Nephron (organoid): Measurements from ENCODE around the gene TMEM214.

Experiments
- H3K27ac Mint-ChIP-seq, 3 experiments: 2 replicates each; pipeline ENCODE4 v1.8.0; 2020; ENCODE audit warnings: mixed read lengths in 3 of 3, mild to moderate bottlenecking in 2 of 3, moderate library complexity in 1 of 3
- H3K27me3 Mint-ChIP-seq: 2 replicates; pipeline ENCODE4 v1.8.0; 2021; ENCODE audit warnings: low read depth, mild to moderate bottlenecking, moderate library complexity, mixed read lengths
- H3K36me3 Mint-ChIP-seq: 2 replicates; pipeline ENCODE4 v1.8.0; 2020; ENCODE audit warnings: low read depth, mixed read lengths
- H3K4me1 Mint-ChIP-seq: 2 replicates; pipeline ENCODE4 v1.8.0; 2020; ENCODE audit warnings: mixed read lengths
- H3K4me3 Mint-ChIP-seq, 3 experiments: 2 replicates each; pipeline ENCODE4 v1.8.0; 2020; ENCODE audit warnings: mild to moderate bottlenecking in 3 of 3, mixed read lengths in 3 of 3, moderate library complexity in 2 of 3
- H3K9me3 Mint-ChIP-seq: 2 replicates; pipeline ENCODE4 v1.8.0; 2020; ENCODE audit warnings: mixed read lengths
- CTCF ChIP-seq, 3 experiments: fragments of 200-600 bp; sonication (generic); IDR thresholded peaks; one replicate each; pipeline ENCODE4 v1.5.0; 2021; ENCODE audit warnings: antibody characterized with exemption in 3 of 3; ENCODE audit not compliant: unreplicated experiment in 3 of 3

The TMEM214 gene

GRCh38 chr2:27007416-27008374 lies 25.1 kb upstream of the TMEM214 start:
- TF ChIP-seq CTCF (IDR thresholded peaks at IDR 0.05; ENCODE audit: unreplicated experiment in 3 of 3) = no peak
- H3K9me3 Mint-ChIP-seq = no peaks in the 10 kb centered on the region
- H3K36me3 Mint-ChIP-seq = peaks cover 3% of the 10 kb centered on the region
- H3K27me3 Mint-ChIP-seq = no peaks in the 10 kb centered on the region
- H3K4me1 Mint-ChIP-seq = no peaks in the 10 kb centered on the region
- H3K27ac Mint-ChIP-seq = no peak overlapping the region
- no peak overlapping the region for H3K4me3 Mint-ChIP-seq

DNA sequence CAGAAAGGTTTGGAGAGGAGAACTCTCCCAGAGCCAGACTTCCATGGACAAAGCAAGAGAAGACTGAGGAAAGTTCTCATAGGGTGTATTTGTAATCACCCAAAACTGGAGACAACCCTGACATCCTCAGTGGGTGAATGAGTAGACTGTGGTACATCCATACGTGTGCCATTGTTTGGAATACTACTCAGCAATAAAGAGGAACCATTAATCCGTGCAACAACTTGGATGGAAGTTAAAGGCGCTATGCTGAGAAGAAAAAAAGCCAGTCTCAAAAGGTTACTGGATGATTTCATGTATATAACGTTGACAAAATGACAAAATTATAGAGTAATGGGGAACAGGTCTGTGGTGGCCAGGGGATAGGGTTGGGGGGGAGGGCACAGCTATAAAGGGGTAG lies 24.1 kb upstream of the TMEM214 start:
- TF ChIP-seq CTCF (IDR thresholded peaks at IDR 0.05; ENCODE audit: unreplicated experiment in 3 of 3) = no peak
- H3K27me3 Mint-ChIP-seq = no peaks in the 10 kb centered on the region
- H3K27ac Mint-ChIP-seq = no peak overlapping the region
- H3K4me1 Mint-ChIP-seq = no peaks in the 10 kb centered on the region
- H3K4me3 Mint-ChIP-seq = no peak overlapping the region
- peaks cover 5% of the 10 kb centered on the region for H3K36me3 Mint-ChIP-seq
- H3K9me3 Mint-ChIP-seq = no peaks in the 10 kb centered on the region

- Mint-ChIP-seq H3K36me3 (peaks cover 5% of the 10 kb centered on the region), H3K4me3 (no peak overlapping the region), H3K4me1 (no peaks in the 10 kb centered on the region), H3K9me3 (no peaks in the 10 kb centered on the region), H3K27me3 (no peaks in the 10 kb centered on the region), H3K27ac (no peak overlapping the region)
- TF ChIP-seq CTCF (IDR thresholded peaks at IDR 0.05; ENCODE audit: unreplicated experiment in 3 of 3) = no peak
These were observed 23.7 kb upstream of the TMEM214 start for GRCh38 chr2:27009083-27009482.

GRCh38 chr2:27009716-27010115 lies 23.0 kb upstream of the TMEM214 start:
- no peaks in the 10 kb centered on the region for H3K4me1 Mint-ChIP-seq
- H3K27me3 Mint-ChIP-seq = no peaks in the 10 kb centered on the region
- H3K36me3 Mint-ChIP-seq = peaks cover 5% of the 10 kb centered on the region
- no peak for TF ChIP-seq CTCF (IDR thresholded peaks at IDR 0.05; ENCODE audit: unreplicated experiment in 3 of 3)
- H3K4me3 Mint-ChIP-seq = no peak overlapping the region
- H3K9me3 Mint-ChIP-seq = no peaks in the 10 kb centered on the region
- no peak overlapping the region for H3K27ac Mint-ChIP-seq

DNA sequence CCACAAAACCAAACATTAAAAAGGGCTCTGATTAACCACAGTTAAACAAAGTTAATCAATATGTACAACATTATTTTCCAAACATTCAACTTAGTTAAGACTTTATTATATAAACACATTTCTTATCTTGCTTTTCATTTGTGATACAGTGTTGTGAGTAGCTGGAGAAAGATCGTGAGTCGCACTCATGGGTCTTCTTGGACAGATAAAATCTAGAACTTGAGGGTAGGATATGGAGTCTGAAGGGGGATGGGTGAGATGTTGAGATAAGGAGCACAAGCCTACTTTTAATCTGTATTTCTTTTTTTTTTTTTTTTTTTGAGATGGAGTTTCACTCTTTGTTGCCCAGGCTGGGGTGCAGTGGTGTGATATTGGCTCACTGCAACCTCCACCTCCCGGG lies 22.6 kb upstream of the TMEM214 start:
- Mint-ChIP-seq H3K27me3 (no peaks in the 10 kb centered on the region), H3K36me3 (peaks cover 5% of the 10 kb centered on the region), H3K4me3 (no peak overlapping the region), H3K27ac (no peak overlapping the region), H3K4me1 (no peaks in the 10 kb centered on the region), H3K9me3 (no peaks in the 10 kb centered on the region)
- TF ChIP-seq CTCF (IDR thresholded peaks at IDR 0.05; ENCODE audit: unreplicated experiment in 3 of 3) = no peak

DNA sequence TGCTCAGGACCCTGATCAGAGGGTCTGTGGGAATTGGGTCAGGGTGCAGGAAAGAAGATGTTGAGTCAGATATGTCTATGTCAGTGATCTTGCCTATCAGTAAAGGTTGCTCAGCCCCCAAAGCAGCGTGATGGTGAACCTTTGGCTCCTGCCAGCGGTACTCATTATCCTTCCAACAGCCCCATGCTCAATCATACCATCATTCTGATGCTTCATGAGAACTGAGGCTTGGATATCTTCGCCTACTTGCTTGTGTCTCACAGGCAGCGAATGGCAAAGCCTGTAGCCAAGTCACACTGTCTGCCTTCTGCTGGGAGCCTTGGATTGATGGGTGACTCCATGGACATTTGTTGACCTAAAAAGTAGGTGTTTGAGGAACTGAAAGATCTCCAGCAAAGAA lies 19.0 kb upstream of the TMEM214 start:
- Mint-ChIP-seq H3K27ac (no peak overlapping the region), H3K4me1 (peaks cover 20% of the 10 kb centered on the region), H3K27me3 (peaks cover 3% of the 10 kb centered on the region), H3K36me3 (peaks cover 5% of the 10 kb centered on the region), H3K9me3 (no peaks in the 10 kb centered on the region), H3K4me3 (no peak overlapping the region)
- no peak for TF ChIP-seq CTCF (IDR thresholded peaks at IDR 0.05; ENCODE audit: unreplicated experiment in 3 of 3)
